HEK293T (cell line): ENCODE results near the gene MRPL11.

Experiments
- CTCF ChIA-PET: fragments of 350-600 bp; formaldehyde crosslinking; extraction: SDS; loops from one replicate; lab custom pipeline; 2021; ENCODE audit warnings: antibody characterized with exemption, inconsistent platforms; lab: Yijun Ruan, JAX
- POLR2A ChIA-PET: fragments of 350-600 bp; formaldehyde crosslinking; extraction: SDS; loops from one replicate; lab custom pipeline; 2020; ENCODE audit warnings: antibody characterized with exemption, inconsistent platforms; lab: Yijun Ruan, JAX
- DNase-seq: peaks from one replicate; pipeline ENCODE4 v3.0.0; 2012; ENCODE audit warnings: mixed read lengths; ENCODE audit errors: extremely low spot score
- ARNT ChIP-seq: fragments of 450-650 bp; IDR thresholded peaks from 2 replicates; pipeline ENCODE4 v1.6.1; 2017; ENCODE audit warnings: mild to moderate bottlenecking
- BHLHE40 ChIP-seq: fragments of 450-650 bp; IDR thresholded peaks from 2 replicates; pipeline ENCODE4 v1.6.1; 2016; ENCODE audit warnings: mild to moderate bottlenecking, moderate library complexity, borderline replicate concordance
- CTBP1 ChIP-seq: fragments of 450-650 bp; IDR thresholded peaks from 2 replicates; pipeline ENCODE4 v1.6.1; 2016; ENCODE audit warnings: borderline replicate concordance
- ELF4 ChIP-seq: fragments of 450-650 bp; IDR thresholded peaks from 2 replicates; pipeline ENCODE4 v1.6.1; 2017; ENCODE audit warnings: antibody characterized with exemption
- FOXA1 ChIP-seq: fragments of 450-650 bp; IDR thresholded peaks from 2 replicates; pipeline ENCODE4 v1.6.1; 2016; ENCODE audit warnings: mild to moderate bottlenecking
- FOXK2 ChIP-seq: fragments of 450-650 bp; IDR thresholded peaks from 2 replicates; pipeline ENCODE4 v1.6.1; 2016; ENCODE audit warnings: mild to moderate bottlenecking
- FOXM1 ChIP-seq: fragments of 450-650 bp; IDR thresholded peaks from 2 replicates; pipeline ENCODE4 v1.6.1; 2017; ENCODE audit warnings: mild to moderate bottlenecking, borderline replicate concordance
- HDGF ChIP-seq: fragments of 450-650 bp; IDR thresholded peaks from 2 replicates; pipeline ENCODE4 v1.6.1; 2017; ENCODE audit warnings: antibody characterized with exemption, borderline replicate concordance
- L3MBTL2 ChIP-seq: fragments of 450-650 bp; conservative IDR thresholded peaks from 2 replicates; pipeline ENCODE4 v1.6.1; 2016; ENCODE audit warnings: mild to moderate bottlenecking
- LEF1 ChIP-seq: fragments of 450-650 bp; IDR thresholded peaks from 2 replicates; pipeline ENCODE4 v1.6.1; 2017; ENCODE audit warnings: mild to moderate bottlenecking, borderline replicate concordance
- NFRKB ChIP-seq: fragments of 450-650 bp; IDR thresholded peaks from 2 replicates; pipeline ENCODE4 v1.6.1; 2016; ENCODE audit warnings: mild to moderate bottlenecking, moderate library complexity
- PKNOX1 ChIP-seq: fragments of 450-650 bp; IDR thresholded peaks from 2 replicates; pipeline ENCODE4 v1.6.1; 2016
- SP1 ChIP-seq: fragments of 450-650 bp; IDR thresholded peaks from 2 replicates; pipeline ENCODE4 v1.6.1; 2017
- SUZ12 ChIP-seq: fragments of 450-650 bp; IDR thresholded peaks from 2 replicates; pipeline ENCODE4 v1.6.1; 2016; ENCODE audit warnings: mild to moderate bottlenecking
- TARDBP ChIP-seq: fragments of 450-650 bp; IDR thresholded peaks from 2 replicates; pipeline ENCODE4 v1.6.1; 2016
- ZNF384 ChIP-seq: fragments of 450-650 bp; IDR thresholded peaks from 2 replicates; pipeline ENCODE4 v1.6.1; 2016

MRPL11 gene

GRCh38 chr11:66417000-66417399 is 21.6 kb downstream of the MRPL11 start:
- CTCF ChIA-PET = interaction anchor here (0.6 to 0.8 kb wide), 2 partner anchors 12 to 350 kb away, joined by 3 read pairs; no protein-coding TSS in a partner anchor
- POLR2A ChIA-PET = no interaction called here
- DNase-seq = no peak
- TF ChIP-seq ELF4 = no peak
- TF ChIP-seq CTBP1 = no peak
- no peak for TF ChIP-seq FOXA1
- TF ChIP-seq NFRKB = no peak
- TF ChIP-seq SP1 = no peak
- no peak for TF ChIP-seq FOXM1
- no peak for TF ChIP-seq BHLHE40
- TF ChIP-seq LEF1 = no peak
- TF ChIP-seq ZNF384 = no peak
- no peak for TF ChIP-seq TARDBP
- no peak for TF ChIP-seq HDGF
- no peak for TF ChIP-seq SUZ12

- POLR2A ChIA-PET = no interaction called here
- CTCF ChIA-PET = no interaction called here
- no peak for TF ChIP-seq CTBP1
- DNase-seq = no peak
Observed at GRCh38 chr11:66415423-66415822, 23.2 kb downstream of the MRPL11 start.

GRCh38 chr11:66414120-66414934 is 24.3 kb downstream of the MRPL11 start:
- no peak for DNase-seq
- CTCF ChIA-PET = no interaction called here
- no peak for TF ChIP-seq FOXA1
- TF ChIP-seq BHLHE40 = no peak
- TF ChIP-seq PKNOX1 = no peak
- TF ChIP-seq SP1 = no peak
- no peak for TF ChIP-seq LEF1
- no peak for TF ChIP-seq ELF4
- no peak for TF ChIP-seq ZNF384
- TF ChIP-seq TARDBP = no peak
- no peak for TF ChIP-seq FOXK2
- no peak for TF ChIP-seq SUZ12
- POLR2A ChIA-PET = no interaction called here

GRCh38 chr11:66413167-66413566 is 25.5 kb downstream of the MRPL11 start:
- TF ChIP-seq L3MBTL2 = no peak
- no peak for TF ChIP-seq ZNF384
- TF ChIP-seq FOXM1 = no peak
- no peak for TF ChIP-seq SP1
- no peak for TF ChIP-seq NFRKB
- no peak for TF ChIP-seq ELF4
- no peak for TF ChIP-seq FOXA1
- TF ChIP-seq ARNT = no peak
- TF ChIP-seq SUZ12 = no peak
- DNase-seq = no peak
- ChIA-PET POLR2A (no interaction called here), CTCF (no interaction called here)

- no peak for TF ChIP-seq PKNOX1
- no peak for TF ChIP-seq NFRKB
- TF ChIP-seq ZNF384 = no peak
- TF ChIP-seq FOXM1 = no peak
- TF ChIP-seq L3MBTL2 = no peak
- no peak for TF ChIP-seq LEF1
- TF ChIP-seq SUZ12 = no peak
- no peak for TF ChIP-seq HDGF
- TF ChIP-seq CTBP1 = no peak
- no peak for TF ChIP-seq FOXK2
- TF ChIP-seq SP1 = no peak
- no peak for TF ChIP-seq BHLHE40
- TF ChIP-seq FOXA1 = no peak
- TF ChIP-seq TARDBP = no peak
- no peak for TF ChIP-seq ARNT
- no peak for TF ChIP-seq ELF4
- no peak for DNase-seq
- ChIA-PET POLR2A (no interaction called here), CTCF (no interaction called here)
Observed at GRCh38 chr11:66412110-66412509, 26.5 kb downstream of the MRPL11 start.

- no peak for TF ChIP-seq TARDBP
- no peak for TF ChIP-seq PKNOX1
- TF ChIP-seq SUZ12 = no peak
- TF ChIP-seq NFRKB = no peak
- ChIA-PET POLR2A (interaction anchor here (1.4 kb wide), 1 partner anchor 9 kb away, joined by 3 read pairs; no protein-coding TSS in a partner anchor), CTCF (interaction anchor here (1.0 to 3.2 kb wide), 2 partner anchors 10 to 23 kb away, joined by 3 to 12 read pairs; partner anchors contain the start of gene NPAS4)
- DNase-seq = no peak
Observed at GRCh38 chr11:66411323-66411722, 27.3 kb downstream of the MRPL11 start.

GRCh38 chr11:66410191-66410590 is 28.5 kb downstream of the MRPL11 start:
- ChIA-PET POLR2A (interaction anchor here (1.4 kb wide), 1 partner anchor 10 kb away, joined by 3 read pairs; no protein-coding TSS in a partner anchor), CTCF (interaction anchor here (1.7 to 3.2 kb wide), 3 partner anchors 11 to 268 kb away, joined by 6 to 12 read pairs (median 9); partner anchors contain the start of genes NPAS4 and RBM4B)
- DNase-seq = no peak
- TF ChIP-seq FOXM1 = no peak
- no peak for TF ChIP-seq HDGF
- TF ChIP-seq NFRKB = no peak
- no peak for TF ChIP-seq LEF1
- no peak for TF ChIP-seq FOXA1
- TF ChIP-seq CTBP1 = no peak
- no peak for TF ChIP-seq PKNOX1
- TF ChIP-seq SUZ12 = no peak
- no peak for TF ChIP-seq BHLHE40
- TF ChIP-seq ELF4 = no peak
- no peak for TF ChIP-seq FOXK2
- no peak for TF ChIP-seq L3MBTL2
